WTC11 (cell line): ENCODE data around the gene NDUFB3. TPM values are rescaled to one million over a fixed set of nuclear protein-coding genes. Genes with fewer than 3 reads are reported as not detected.

ENCODE experiments used
- ATAC-seq: fragments of 200-7000 bp; cut with Tn5 transposase; 2 replicates; pipeline ENCODE4 v1.10.0; 2021; ENCODE audit warnings: mild to moderate bottlenecking, moderate library complexity
- CTCF ChIA-PET: fragments of 300-600 bp; sonication (Branson Sonifier 250); formaldehyde crosslinking; loops from one replicate; lab custom pipeline; 2021; ENCODE audit warnings: antibody characterized with exemption; lab: Charles Lee
- POLR2A ChIA-PET: fragments of 350-600 bp; sonication (Branson Sonifier 250); formaldehyde crosslinking; loops from one replicate; lab custom pipeline; 2021; ENCODE audit warnings: antibody characterized with exemption; lab: Charles Lee
- DNase-seq: peaks from one replicate; pipeline ENCODE4 v3.0.0; 2021; ENCODE audit warnings: low spot score
- H3K27ac Mint-ChIP-seq: 2 replicates; pipeline ENCODE4 v1.8.0; 2021; ENCODE audit warnings: mixed read lengths
- H3K27me3 Mint-ChIP-seq: 2 replicates; pipeline ENCODE4 v1.8.0; 2021; ENCODE audit warnings: low read depth, mild to moderate bottlenecking, moderate library complexity, mixed read lengths
- H3K36me3 Mint-ChIP-seq: 2 replicates; pipeline ENCODE4 v1.8.0; 2021; ENCODE audit warnings: mixed read lengths
- H3K4me1 Mint-ChIP-seq: 2 replicates; pipeline ENCODE4 v1.8.0; 2022; ENCODE audit warnings: mixed read lengths
- H3K4me3 Mint-ChIP-seq: 2 replicates; pipeline ENCODE4 v1.8.0; 2021; ENCODE audit warnings: mild to moderate bottlenecking, moderate library complexity, mixed read lengths
- H3K9me3 Mint-ChIP-seq: 2 replicates; pipeline ENCODE4 v1.8.0; 2021; ENCODE audit warnings: mixed read lengths
- ATF1 ChIP-seq: sonication (generic); formaldehyde crosslinking; IDR thresholded peaks from 2 replicates; pipeline ENCODE4 v1.8.1; 2023; ENCODE audit warnings: mild to moderate bottlenecking, moderate library complexity, missing genetic modification reagents
- CBFB ChIP-seq: sonication (generic); formaldehyde crosslinking; IDR thresholded peaks from 2 replicates; pipeline ENCODE4 v1.8.1; 2022; ENCODE audit warnings: mild to moderate bottlenecking, low read depth, missing genetic modification reagents
- CREB1 ChIP-seq: sonication (generic); formaldehyde crosslinking; IDR thresholded peaks from 2 replicates; pipeline ENCODE4 v1.8.0; 2023; ENCODE audit warnings: mild to moderate bottlenecking, missing genetic modification reagents
- GABPB1 ChIP-seq: sonication (generic); formaldehyde crosslinking; IDR thresholded peaks from 2 replicates; pipeline ENCODE4 v1.8.1; 2023; ENCODE audit warnings: mild to moderate bottlenecking, missing genetic modification reagents
- GRHL2 ChIP-seq: fragments of 250-450 bp; sonication (Bioruptor Pico); IDR thresholded peaks from 2 replicates; pipeline ENCODE4 v1.8.0; 2022; ENCODE audit warnings: mild to moderate bottlenecking, moderate library complexity; ENCODE audit not compliant: insufficient replicate concordance, severe bottlenecking
- MYBL2 ChIP-seq: sonication (generic); formaldehyde crosslinking; IDR thresholded peaks from 2 replicates; pipeline ENCODE4 v1.8.1; 2023; ENCODE audit warnings: mild to moderate bottlenecking, moderate library complexity, missing genetic modification reagents
- NFATC4 ChIP-seq: fragments of 250-450 bp; sonication (Bioruptor Pico); IDR thresholded peaks from 2 replicates; pipeline ENCODE4 v1.9.0; 2021; ENCODE audit warnings: mild to moderate bottlenecking
- NR1H2 ChIP-seq: sonication (generic); formaldehyde crosslinking; IDR thresholded peaks from 2 replicates; pipeline ENCODE4 v1.9.0; 2021; ENCODE audit warnings: mild to moderate bottlenecking, moderate library complexity, missing genetic modification reagents
- ZNF121 ChIP-seq: sonication (generic); formaldehyde crosslinking; IDR thresholded peaks from 2 replicates; pipeline ENCODE4 v1.8.0; 2023; ENCODE audit warnings: missing genetic modification reagents
- ZNF138 ChIP-seq: sonication (generic); formaldehyde crosslinking; conservative IDR thresholded peaks from 2 replicates; pipeline ENCODE4 v1.8.1; 2022; ENCODE audit warnings: mild to moderate bottlenecking, moderate library complexity, missing genetic modification reagents
- ZNF219 ChIP-seq: sonication (generic); formaldehyde crosslinking; IDR thresholded peaks from 2 replicates; pipeline ENCODE4 v1.8.0; 2023; ENCODE audit warnings: missing genetic modification reagents, mild to moderate bottlenecking, borderline replicate concordance
- ZNF232 ChIP-seq: sonication (generic); formaldehyde crosslinking; IDR thresholded peaks from 2 replicates; pipeline ENCODE4 v1.8.0; 2022; ENCODE audit warnings: mild to moderate bottlenecking, missing genetic modification reagents
- total RNA-seq: library from RNA; stranded (reverse); gene quantifications from 3 replicates; pipeline ENCODE4 v1.2.3, GENCODE V29; 2021
- TF ChIP-seq, protein P1 (sequence below): sonication (generic); formaldehyde crosslinking; IDR thresholded peaks from 2 replicates; pipeline ENCODE4 v1.8.1; 2023; ENCODE audit warnings: mild to moderate bottlenecking, moderate library complexity, missing genetic modification reagents
- TF ChIP-seq, protein P2 (sequence below): sonication (generic); formaldehyde crosslinking; IDR thresholded peaks from 2 replicates; pipeline ENCODE4 v1.8.1; 2022; ENCODE audit warnings: low read depth, mild to moderate bottlenecking, moderate library complexity, missing genetic modification reagents, borderline replicate concordance
- TF ChIP-seq, protein P3 (sequence below): fragments of 250-450 bp; sonication (Bioruptor Pico); IDR thresholded peaks from 2 replicates; pipeline ENCODE4 v1.9.0; 2021; ENCODE audit warnings: mild to moderate bottlenecking
- TF ChIP-seq, protein P4 (sequence below): sonication (generic); formaldehyde crosslinking; IDR thresholded peaks from 2 replicates; pipeline ENCODE4 v1.8.1; 2022; ENCODE audit warnings: low read depth, missing genetic modification reagents, borderline replicate concordance
- TF ChIP-seq, protein P5 (sequence below): sonication (generic); formaldehyde crosslinking; IDR thresholded peaks from 2 replicates; pipeline ENCODE4 v1.8.1; 2023; ENCODE audit warnings: mild to moderate bottlenecking, missing genetic modification reagents
- TF ChIP-seq, protein P6 (sequence below): fragments of 250-450 bp; sonication (Bioruptor Pico); IDR thresholded peaks from 2 replicates; pipeline ENCODE4 v2.1.2; 2022; ENCODE audit warnings: mild to moderate bottlenecking, moderate library complexity

The NDUFB3 gene
- total RNA-seq, 1 experiment from 2014 or later = 66.8 TPM

DNA sequence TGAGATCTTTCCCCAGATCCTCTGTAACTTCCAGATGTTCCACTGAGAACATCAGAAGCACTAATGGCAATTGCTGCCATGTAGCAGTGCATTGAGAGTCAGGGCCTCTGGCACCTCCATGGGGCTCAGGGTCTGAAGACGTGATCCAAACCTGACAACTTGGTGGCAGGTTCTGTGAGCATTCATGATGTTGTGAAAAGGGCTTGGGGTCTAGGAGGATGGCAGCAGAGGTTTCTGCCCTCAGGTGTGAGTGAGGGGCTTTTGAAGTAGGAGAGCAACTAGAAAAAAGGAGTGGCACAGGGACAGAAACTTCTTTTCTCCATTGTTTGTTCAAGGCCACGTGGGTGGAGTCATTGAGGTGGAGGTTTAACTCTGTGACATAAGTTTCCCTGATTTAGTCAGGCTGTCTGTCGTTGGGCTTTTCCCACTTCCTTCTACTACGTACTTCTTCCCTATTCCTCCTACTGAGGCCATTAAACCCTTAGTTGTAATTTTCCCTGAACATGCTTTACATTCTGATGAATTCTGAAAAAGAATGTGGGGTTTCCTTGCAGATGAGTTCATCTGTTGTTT lies 57.2 kb downstream of the NDUFB3 start:
- DNase-seq (no peak), ATAC-seq (no peak)
- Mint-ChIP-seq H3K9me3 (no peaks in the 10 kb centered on the region), H3K27me3 (no peaks in the 10 kb centered on the region), H3K27ac (0 out of 2 replicates have a peak overlapping the region, but pooled peaks have one; percentile 15), H3K4me1 (peaks cover 63% of the 10 kb centered on the region), H3K36me3 (peaks cover 8% of the 10 kb centered on the region), H3K4me3 (no peak overlapping the region)
- TF ChIP-seq GRHL2 (no peak), CREB1 (no peak), CBFB (no peak), ATF1 (CRISPR knock-in tag) (no peak), GABPB1 (no peak), MYBL2 (CRISPR knock-in tag) (no peak), NFATC4 (CRISPR knock-in tag) (no peak), ZNF138 (CRISPR knock-in tag) (no peak), ZNF232 (CRISPR knock-in tag) (no peak)
- TF ChIP-seq, protein P1, sequence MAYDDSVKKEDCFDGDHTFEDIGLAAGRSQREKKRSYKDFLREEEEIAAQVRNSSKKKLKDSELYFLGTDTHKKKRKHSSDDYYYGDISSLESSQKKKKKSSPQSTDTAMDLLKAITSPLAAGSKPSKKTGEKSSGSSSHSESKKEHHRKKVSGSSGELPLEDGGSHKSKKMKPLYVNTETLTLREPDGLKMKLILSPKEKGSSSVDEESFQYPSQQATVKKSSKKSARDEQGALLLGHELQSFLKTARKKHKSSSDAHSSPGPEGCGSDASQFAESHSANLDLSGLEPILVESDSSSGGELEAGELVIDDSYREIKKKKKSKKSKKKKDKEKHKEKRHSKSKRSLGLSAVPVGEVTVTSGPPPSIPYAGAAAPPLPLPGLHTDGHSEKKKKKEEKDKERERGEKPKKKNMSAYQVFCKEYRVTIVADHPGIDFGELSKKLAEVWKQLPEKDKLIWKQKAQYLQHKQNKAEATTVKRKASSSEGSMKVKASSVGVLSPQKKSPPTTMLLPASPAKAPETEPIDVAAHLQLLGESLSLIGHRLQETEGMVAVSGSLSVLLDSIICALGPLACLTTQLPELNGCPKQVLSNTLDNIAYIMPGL (CRISPR knock-in tag) = no peak
- TF ChIP-seq, protein P2, sequence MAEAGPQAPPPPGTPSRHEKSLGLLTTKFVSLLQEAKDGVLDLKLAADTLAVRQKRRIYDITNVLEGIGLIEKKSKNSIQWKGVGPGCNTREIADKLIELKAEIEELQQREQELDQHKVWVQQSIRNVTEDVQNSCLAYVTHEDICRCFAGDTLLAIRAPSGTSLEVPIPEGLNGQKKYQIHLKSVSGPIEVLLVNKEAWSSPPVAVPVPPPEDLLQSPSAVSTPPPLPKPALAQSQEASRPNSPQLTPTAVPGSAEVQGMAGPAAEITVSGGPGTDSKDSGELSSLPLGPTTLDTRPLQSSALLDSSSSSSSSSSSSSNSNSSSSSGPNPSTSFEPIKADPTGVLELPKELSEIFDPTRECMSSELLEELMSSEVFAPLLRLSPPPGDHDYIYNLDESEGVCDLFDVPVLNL (CRISPR knock-in tag) = no peak
- TF ChIP-seq, protein P3, sequence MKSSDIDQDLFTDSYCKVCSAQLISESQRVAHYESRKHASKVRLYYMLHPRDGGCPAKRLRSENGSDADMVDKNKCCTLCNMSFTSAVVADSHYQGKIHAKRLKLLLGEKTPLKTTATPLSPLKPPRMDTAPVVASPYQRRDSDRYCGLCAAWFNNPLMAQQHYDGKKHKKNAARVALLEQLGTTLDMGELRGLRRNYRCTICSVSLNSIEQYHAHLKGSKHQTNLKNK (CRISPR knock-in tag) = no peak
- TF ChIP-seq, protein P4, sequence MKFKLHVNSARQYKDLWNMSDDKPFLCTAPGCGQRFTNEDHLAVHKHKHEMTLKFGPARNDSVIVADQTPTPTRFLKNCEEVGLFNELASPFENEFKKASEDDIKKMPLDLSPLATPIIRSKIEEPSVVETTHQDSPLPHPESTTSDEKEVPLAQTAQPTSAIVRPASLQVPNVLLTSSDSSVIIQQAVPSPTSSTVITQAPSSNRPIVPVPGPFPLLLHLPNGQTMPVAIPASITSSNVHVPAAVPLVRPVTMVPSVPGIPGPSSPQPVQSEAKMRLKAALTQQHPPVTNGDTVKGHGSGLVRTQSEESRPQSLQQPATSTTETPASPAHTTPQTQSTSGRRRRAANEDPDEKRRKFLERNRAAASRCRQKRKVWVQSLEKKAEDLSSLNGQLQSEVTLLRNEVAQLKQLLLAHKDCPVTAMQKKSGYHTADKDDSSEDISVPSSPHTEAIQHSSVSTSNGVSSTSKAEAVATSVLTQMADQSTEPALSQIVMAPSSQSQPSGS (CRISPR knock-in tag) = no peak
- TF ChIP-seq, protein P5, sequence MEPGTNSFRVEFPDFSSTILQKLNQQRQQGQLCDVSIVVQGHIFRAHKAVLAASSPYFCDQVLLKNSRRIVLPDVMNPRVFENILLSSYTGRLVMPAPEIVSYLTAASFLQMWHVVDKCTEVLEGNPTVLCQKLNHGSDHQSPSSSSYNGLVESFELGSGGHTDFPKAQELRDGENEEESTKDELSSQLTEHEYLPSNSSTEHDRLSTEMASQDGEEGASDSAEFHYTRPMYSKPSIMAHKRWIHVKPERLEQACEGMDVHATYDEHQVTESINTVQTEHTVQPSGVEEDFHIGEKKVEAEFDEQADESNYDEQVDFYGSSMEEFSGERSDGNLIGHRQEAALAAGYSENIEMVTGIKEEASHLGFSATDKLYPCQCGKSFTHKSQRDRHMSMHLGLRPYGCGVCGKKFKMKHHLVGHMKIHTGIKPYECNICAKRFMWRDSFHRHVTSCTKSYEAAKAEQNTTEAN (CRISPR knock-in tag) = no peak
- ChIA-PET CTCF (interaction anchor here (1.3 to 1.8 kb wide), 2 partner anchors 10 to 29 kb away, joined by 5 to 6 read pairs; no protein-coding TSS in a partner anchor), POLR2A (no interaction called here)

DNA sequence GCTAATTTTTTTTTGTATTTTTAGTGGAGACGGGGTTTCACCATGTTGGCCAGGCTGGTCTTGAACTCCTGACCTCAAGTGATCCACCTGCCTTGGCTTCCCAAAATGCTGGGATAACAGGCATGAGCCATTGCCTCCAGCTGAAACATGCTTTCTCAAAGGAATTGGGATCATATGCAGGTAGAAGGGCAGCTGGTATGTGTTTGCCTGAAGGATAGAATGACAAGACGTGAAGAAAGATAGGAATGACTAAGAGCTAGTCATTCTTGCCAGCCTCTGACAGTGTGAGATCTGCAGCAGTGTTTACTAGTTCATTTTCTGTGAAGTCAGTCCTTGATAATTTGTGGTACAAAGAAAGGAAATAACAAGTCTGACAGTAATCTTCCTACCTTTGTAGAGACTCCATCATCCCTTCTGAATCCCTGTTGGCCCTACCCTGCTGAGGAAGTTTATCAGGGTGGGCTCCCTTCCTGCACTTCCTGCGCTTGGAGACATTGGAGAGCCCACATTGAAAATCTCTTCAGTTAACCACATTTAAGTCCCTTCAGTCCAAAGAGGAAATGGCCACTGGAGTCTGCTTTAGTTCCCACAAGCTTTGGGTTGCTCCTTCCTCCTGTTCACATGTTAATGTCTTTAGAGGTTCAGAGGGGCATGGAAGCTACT lies 58.9 kb downstream of the NDUFB3 start:
- no peak for TF ChIP-seq NR1H2
- TF ChIP-seq ZNF121 (CRISPR knock-in tag) = no peak
- TF ChIP-seq ZNF219 (CRISPR knock-in tag) = no peak
- TF ChIP-seq, protein P6, sequence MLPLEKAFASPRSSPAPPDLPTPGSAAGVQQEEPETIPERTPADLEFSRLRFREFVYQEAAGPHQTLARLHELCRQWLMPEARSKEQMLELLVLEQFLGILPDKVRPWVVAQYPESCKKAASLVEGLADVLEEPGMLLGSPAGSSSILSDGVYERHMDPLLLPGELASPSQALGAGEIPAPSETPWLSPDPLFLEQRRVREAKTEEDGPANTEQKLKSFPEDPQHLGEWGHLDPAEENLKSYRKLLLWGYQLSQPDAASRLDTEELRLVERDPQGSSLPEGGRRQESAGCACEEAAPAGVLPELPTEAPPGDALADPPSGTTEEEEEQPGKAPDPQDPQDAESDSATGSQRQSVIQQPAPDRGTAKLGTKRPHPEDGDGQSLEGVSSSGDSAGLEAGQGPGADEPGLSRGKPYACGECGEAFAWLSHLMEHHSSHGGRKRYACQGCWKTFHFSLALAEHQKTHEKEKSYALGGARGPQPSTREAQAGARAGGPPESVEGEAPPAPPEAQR = no peak
- POLR2A ChIA-PET = interaction anchor here (0.7 kb wide), 1 partner anchor 529 kb away, joined by 3 read pairs; no protein-coding TSS in a partner anchor
- no peak for DNase-seq

More for the DNA sequence above, 58.9 kb downstream of the NDUFB3 start:
- Mint-ChIP-seq H3K4me1 (peaks cover 51% of the 10 kb centered on the region), H3K27me3 (no peaks in the 10 kb centered on the region), H3K36me3 (peaks cover 12% of the 10 kb centered on the region), H3K27ac (peak overlapping the region; percentile 89; the same call in 1 of the 2 replicates), H3K9me3 (no peaks in the 10 kb centered on the region), H3K4me3 (no peak overlapping the region)
- CTCF ChIA-PET = interaction anchor here (0.9 kb wide), 1 partner anchor 101 kb away, joined by 3 read pairs; no protein-coding TSS in a partner anchor
- peak; percentile 75 for ATAC-seq
